Fibroblast of lung (primary cell): ENCODE measurements around the gene HPS1. TPM values are rescaled to one million over a fixed set of nuclear protein-coding genes. Genes with fewer than 3 reads are reported as not detected.

Source experiments
- DNase-seq, 2 donors: peaks; one replicate each; pipeline versions ENCODE4 v3.0.0 to v3.0.0-alpha.2; 2010; ENCODE audit warnings: low read depth in 2 of 2
- H2AFZ ChIP-seq: 2 replicates; pipeline ENCODE4 v1.5.1; 2012; ENCODE audit warnings: low read length, control low read depth, inconsistent platforms
- H3K27ac ChIP-seq: 2 replicates; pipeline ENCODE4 v1.5.1; 2011; ENCODE audit warnings: low read length, control low read depth; ENCODE audit not compliant: insufficient read depth
- H3K27me3 ChIP-seq: 2 replicates; pipeline ENCODE4 v1.5.1; 2011; ENCODE audit warnings: mild to moderate bottlenecking, low read length; ENCODE audit not compliant: control insufficient read depth, insufficient read depth
- H3K36me3 ChIP-seq: 2 replicates; pipeline ENCODE4 v1.5.1; 2011; ENCODE audit warnings: low read length; ENCODE audit not compliant: control insufficient read depth, insufficient read depth
- H3K4me1 ChIP-seq: 2 replicates; pipeline ENCODE4 v1.5.1; 2011; ENCODE audit warnings: low read length; ENCODE audit not compliant: control insufficient read depth, insufficient read depth; ENCODE audit errors: extremely low read depth
- H3K4me2 ChIP-seq: 2 replicates; pipeline ENCODE4 v1.5.1; 2011; ENCODE audit warnings: low read length, control low read depth; ENCODE audit not compliant: insufficient read depth; ENCODE audit errors: extremely low read depth
- H3K4me3 ChIP-seq, 4 experiments: fragments of 200-600 bp in 1 of 4; sonication (generic) in 1 of 4; replicated peaks in 1 of 4; 2 replicates each; pipeline ENCODE4 v1.5.1; 2011 to 2016; ENCODE audit warnings: low read length in 4 of 4, low read depth in 3 of 4, mild to moderate bottlenecking in 3 of 4, control low read depth in 2 of 4, inconsistent platforms in 1 of 4, mixed read lengths in 1 of 4; ENCODE audit not compliant: insufficient read depth in 1 of 4; ENCODE audit errors: control extremely low read depth in 1 of 4
- H3K79me2 ChIP-seq: 2 replicates; pipeline ENCODE4 v1.5.1; 2012; ENCODE audit warnings: mild to moderate bottlenecking, low read length, inconsistent platforms; ENCODE audit not compliant: control insufficient read depth, insufficient read depth
- H3K9ac ChIP-seq: 2 replicates; pipeline ENCODE4 v1.5.1; 2011; ENCODE audit warnings: mild to moderate bottlenecking, low read length, control low read depth; ENCODE audit not compliant: insufficient read depth
- H3K9me3 ChIP-seq: 2 replicates; pipeline ENCODE4 v1.5.1; 2012; ENCODE audit warnings: low read depth, low read length; ENCODE audit not compliant: control insufficient read depth, insufficient read depth
- H4K20me1 ChIP-seq: 2 replicates; pipeline ENCODE4 v1.5.1; 2011; ENCODE audit warnings: low read length; ENCODE audit not compliant: control insufficient read depth, insufficient read depth; ENCODE audit errors: extremely low read depth
- EZH2 ChIP-seq: IDR thresholded peaks from 2 replicates; pipeline ENCODE4 v1.5.1; 2012; ENCODE audit warnings: low read length, control low read depth, mild to moderate bottlenecking; ENCODE audit errors: missing control alignments
- polyA plus RNA-seq, 2 donors: library from polyadenylated mRNA; depleted of rRNA in 1 of 2; stranded (reverse) in 1 of 2; unstranded in 1 of 2; fragments of >200 nt; gene quantifications; 2 replicates each; pipeline ENCODE4 v1.2.1, GENCODE V29; 2011 to 2012; ENCODE audit warnings: missing spikeins in 1 of 2
- total RNA-seq: library from RNA; depleted of rRNA; stranded (reverse); fragments of >200 nt; gene quantifications from 2 replicates; pipeline ENCODE4 v1.2.1, GENCODE V29; 2014
- TF ChIP-seq, protein P1 (sequence below), 2 donors: IDR thresholded peaks in 1 of 2; conservative IDR thresholded peaks in 1 of 2; 1 replicate in 1 of 2; 2 replicates in 1 of 2; pipeline ENCODE4 v1.5.1; 2011 to 2012; ENCODE audit warnings: low read length in 2 of 2, control low read depth in 1 of 2, inconsistent platforms in 1 of 2, low read depth in 1 of 2, mild to moderate bottlenecking in 1 of 2

HPS1 gene
- total and polyA plus RNA-seq, 2 donors (not counting 1 experiment from before 2014, with no cell fraction given), result 44.6 to 58.1 TPM

DNA sequence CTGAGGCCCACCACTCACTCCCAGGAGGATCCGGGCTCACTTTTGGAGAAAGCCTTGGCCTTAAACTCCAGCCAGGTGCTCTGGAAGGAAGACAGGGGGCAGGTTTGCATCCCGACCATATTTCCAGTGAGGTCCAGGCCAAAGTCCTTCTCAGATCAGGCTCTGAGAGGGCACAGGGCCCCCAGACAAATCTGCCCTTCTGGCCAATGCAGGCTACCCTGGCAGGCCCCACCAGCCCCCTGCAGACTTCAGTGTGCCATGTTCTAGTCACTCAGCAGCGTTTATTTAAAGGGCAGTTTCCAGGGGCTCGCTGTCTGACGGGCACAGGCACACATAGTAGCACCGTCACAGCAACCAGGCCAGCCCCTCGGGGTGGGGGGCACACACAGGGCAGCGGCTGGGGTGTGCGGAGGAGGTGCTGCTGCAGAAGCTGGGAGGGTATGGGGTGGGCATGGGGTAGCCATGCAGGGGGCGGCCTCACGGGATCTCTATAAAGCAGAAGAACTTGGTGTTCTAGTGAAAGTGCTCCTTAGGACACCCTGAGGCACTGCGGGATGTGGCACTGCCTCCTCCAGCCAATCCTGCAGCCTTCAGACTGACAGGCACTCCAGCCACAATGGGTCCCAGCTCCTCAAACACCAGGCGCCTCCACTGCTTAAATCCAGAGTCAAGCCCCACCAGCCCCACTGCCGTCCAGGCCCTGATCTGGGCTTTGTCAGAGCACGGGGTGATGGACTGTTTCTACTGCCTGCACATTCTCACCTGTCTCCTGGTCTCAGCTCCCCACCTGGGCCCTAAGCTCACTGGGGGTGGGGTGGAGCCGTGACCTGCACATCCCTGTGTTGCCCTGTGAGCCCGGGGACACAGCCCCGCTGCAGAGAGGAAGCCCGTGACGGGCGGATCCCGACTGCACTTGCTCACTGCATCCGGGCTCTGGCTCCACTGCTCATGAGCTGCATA lies 22.2 kb downstream of the HPS1 start:
- H4K20me1 ChIP-seq, result no peaks in the 10 kb centered on the region
- no peaks in the 10 kb centered on the region for H3K4me1 ChIP-seq
- H2AFZ ChIP-seq, result no peak overlapping the region
- H3K36me3 ChIP-seq, result peaks cover 17% of the 10 kb centered on the region
- H3K27ac ChIP-seq, result no peak overlapping the region
- H3K4me2 ChIP-seq, result no peak overlapping the region
- H3K79me2 ChIP-seq, result no peaks in the 10 kb centered on the region
- no peak for DNase-seq
- no peaks in the 10 kb centered on the region for H3K27me3 ChIP-seq
- H3K9me3 ChIP-seq, result no peaks in the 10 kb centered on the region
- no peak overlapping the region for H3K9ac ChIP-seq
- no peak overlapping the region for H3K4me3 ChIP-seq
- no peak for TF ChIP-seq EZH2
- TF ChIP-seq, protein P1, sequence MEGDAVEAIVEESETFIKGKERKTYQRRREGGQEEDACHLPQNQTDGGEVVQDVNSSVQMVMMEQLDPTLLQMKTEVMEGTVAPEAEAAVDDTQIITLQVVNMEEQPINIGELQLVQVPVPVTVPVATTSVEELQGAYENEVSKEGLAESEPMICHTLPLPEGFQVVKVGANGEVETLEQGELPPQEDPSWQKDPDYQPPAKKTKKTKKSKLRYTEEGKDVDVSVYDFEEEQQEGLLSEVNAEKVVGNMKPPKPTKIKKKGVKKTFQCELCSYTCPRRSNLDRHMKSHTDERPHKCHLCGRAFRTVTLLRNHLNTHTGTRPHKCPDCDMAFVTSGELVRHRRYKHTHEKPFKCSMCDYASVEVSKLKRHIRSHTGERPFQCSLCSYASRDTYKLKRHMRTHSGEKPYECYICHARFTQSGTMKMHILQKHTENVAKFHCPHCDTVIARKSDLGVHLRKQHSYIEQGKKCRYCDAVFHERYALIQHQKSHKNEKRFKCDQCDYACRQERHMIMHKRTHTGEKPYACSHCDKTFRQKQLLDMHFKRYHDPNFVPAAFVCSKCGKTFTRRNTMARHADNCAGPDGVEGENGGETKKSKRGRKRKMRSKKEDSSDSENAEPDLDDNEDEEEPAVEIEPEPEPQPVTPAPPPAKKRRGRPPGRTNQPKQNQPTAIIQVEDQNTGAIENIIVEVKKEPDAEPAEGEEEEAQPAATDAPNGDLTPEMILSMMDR (conservative IDR thresholded peaks at IDR 0.05 in 1 of 2, IDR thresholded peaks at IDR 0.05 in 1 of 2; ENCODE audit: low read depth in 1 of 2, low read length in 2 of 2), result no peak

DNA sequence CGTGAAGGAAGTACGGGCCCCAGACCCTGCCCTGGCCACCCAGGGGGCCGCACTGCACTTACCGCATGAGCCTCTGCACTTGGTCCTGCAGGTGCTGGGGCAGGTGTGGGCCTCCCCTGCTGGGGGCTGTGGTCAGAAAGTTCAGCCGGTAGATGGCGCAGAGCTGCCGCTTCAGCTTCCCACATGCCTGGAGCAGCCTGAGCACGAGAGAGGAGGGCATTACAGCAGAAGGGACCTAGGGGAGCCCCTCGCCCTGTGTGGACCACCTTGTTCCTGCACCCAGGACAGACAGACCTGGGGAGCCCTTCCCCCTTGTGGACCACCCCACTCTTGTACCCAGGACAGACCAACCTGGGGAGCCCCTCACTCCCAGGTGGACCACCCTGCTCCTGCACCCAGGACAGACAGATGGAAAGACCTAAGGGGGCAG lies 23.0 kb downstream of the HPS1 start:
- Histone ChIP-seq H3K27ac (no peak overlapping the region), H3K79me2 (no peaks in the 10 kb centered on the region), H4K20me1 (no peaks in the 10 kb centered on the region), H3K9ac (no peak overlapping the region), H3K36me3 (peaks cover 14% of the 10 kb centered on the region), H3K9me3 (no peaks in the 10 kb centered on the region), H2AFZ (no peak overlapping the region), H3K4me1 (no peaks in the 10 kb centered on the region), H3K4me2 (no peak overlapping the region), H3K27me3 (no peaks in the 10 kb centered on the region), H3K4me3 (no peak overlapping the region)
- TF ChIP-seq, protein P1 (conservative IDR thresholded peaks at IDR 0.05 in 1 of 2, IDR thresholded peaks at IDR 0.05 in 1 of 2; ENCODE audit: low read depth in 1 of 2, low read length in 2 of 2), result no peak
- no peak for TF ChIP-seq EZH2
- DNase-seq, result no peak

DNA sequence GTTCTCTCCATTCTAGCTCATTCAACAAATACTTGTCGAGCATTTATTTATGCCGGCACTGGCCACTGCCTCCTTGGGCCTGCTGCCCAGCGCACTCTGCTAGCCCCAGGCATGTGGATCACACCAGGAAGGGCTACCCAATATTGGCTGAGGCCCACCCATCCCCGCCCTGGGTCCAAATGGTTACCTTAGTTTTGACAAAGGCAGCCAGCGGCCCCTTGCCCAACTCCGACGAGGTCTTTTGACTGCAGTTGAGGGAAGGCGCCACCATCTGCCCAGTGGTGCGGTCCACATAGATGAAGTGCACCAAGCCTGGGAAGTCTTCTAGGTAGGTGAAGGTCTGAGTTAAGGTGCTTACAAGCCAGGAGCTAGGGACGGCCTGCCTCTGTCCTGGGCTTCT lies 24.6 kb downstream of the HPS1 start:
- no peak overlapping the region for H3K4me2 ChIP-seq
- H3K36me3 ChIP-seq, result peaks cover 14% of the 10 kb centered on the region
- no peak for DNase-seq
- H3K27ac ChIP-seq, result no peak overlapping the region
- H3K4me3 ChIP-seq, result no peak overlapping the region
- H3K4me1 ChIP-seq, result no peaks in the 10 kb centered on the region
- H3K9me3 ChIP-seq, result no peaks in the 10 kb centered on the region
- H3K27me3 ChIP-seq, result no peaks in the 10 kb centered on the region
- no peak overlapping the region for H2AFZ ChIP-seq
- H3K9ac ChIP-seq, result no peak overlapping the region
- H3K79me2 ChIP-seq, result no peaks in the 10 kb centered on the region
- TF ChIP-seq, protein P1 (conservative IDR thresholded peaks at IDR 0.05 in 1 of 2, IDR thresholded peaks at IDR 0.05 in 1 of 2; ENCODE audit: low read depth in 1 of 2, low read length in 2 of 2), result no peak
- no peak for TF ChIP-seq EZH2
- no peaks in the 10 kb centered on the region for H4K20me1 ChIP-seq
